ENCODE results near the gene FOXL3.

DNA sequence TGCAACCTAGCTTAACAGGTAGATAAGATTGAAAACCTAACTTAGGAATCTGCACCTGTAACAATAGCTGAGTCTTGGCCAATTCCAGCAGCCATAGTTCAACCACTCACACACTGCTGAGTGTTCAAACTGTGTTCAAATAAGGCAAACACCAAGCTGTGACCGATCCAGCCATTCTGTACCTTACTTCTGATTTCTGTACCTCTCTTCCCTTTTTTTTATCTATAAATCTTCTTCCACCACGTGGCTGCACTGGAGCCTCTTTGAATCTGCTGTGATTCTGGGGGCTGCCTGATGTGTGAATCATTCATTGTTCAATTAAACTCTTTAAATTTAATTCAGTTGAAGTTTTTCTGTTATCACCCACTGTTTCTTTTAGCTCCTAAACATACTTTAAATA lies 15.7 kb upstream of the FOXL3 start:
- TF ChIP-seq, protein P1, sequence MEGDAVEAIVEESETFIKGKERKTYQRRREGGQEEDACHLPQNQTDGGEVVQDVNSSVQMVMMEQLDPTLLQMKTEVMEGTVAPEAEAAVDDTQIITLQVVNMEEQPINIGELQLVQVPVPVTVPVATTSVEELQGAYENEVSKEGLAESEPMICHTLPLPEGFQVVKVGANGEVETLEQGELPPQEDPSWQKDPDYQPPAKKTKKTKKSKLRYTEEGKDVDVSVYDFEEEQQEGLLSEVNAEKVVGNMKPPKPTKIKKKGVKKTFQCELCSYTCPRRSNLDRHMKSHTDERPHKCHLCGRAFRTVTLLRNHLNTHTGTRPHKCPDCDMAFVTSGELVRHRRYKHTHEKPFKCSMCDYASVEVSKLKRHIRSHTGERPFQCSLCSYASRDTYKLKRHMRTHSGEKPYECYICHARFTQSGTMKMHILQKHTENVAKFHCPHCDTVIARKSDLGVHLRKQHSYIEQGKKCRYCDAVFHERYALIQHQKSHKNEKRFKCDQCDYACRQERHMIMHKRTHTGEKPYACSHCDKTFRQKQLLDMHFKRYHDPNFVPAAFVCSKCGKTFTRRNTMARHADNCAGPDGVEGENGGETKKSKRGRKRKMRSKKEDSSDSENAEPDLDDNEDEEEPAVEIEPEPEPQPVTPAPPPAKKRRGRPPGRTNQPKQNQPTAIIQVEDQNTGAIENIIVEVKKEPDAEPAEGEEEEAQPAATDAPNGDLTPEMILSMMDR (conservative IDR thresholded peaks at IDR 0.05 in 1 of 2, IDR thresholded peaks at IDR 0.05 in 1 of 2; ENCODE audit: extremely low read depth in 1 of 2, insufficient read depth in 1 of 2, low read depth in 1 of 2, low read length in 2 of 2), result no peak
- TF ChIP-seq EZH2 (IDR thresholded peaks at IDR 0.05; ENCODE audit: borderline replicate concordance, low read length), result no peak

Data from mammary epithelial cell (primary cell).